HepG2 (cell line): Measurements from ENCODE around the gene KIF17. TPM values are rescaled to one million over a fixed set of nuclear protein-coding genes. Genes with fewer than 3 reads are reported as not detected.

Experiments used
- CCAR2 ChIP-seq: fragments of 200-400 bp; formaldehyde crosslinking; optimal IDR thresholded peaks from 2 replicates; pipeline ENCODE3; 2018; ENCODE audit warnings: low read depth, mild to moderate bottlenecking, low read length, moderate library complexity
- CHCHD3 ChIP-seq: sonication (generic); formaldehyde crosslinking; IDR thresholded peaks from 2 replicates; pipeline ENCODE4 v1.8.0; 2022; ENCODE audit warnings: mild to moderate bottlenecking, missing genetic modification reagents, moderate library complexity
- CREM ChIP-seq, 2 experiments: sonication (generic) in 1 of 2; formaldehyde crosslinking in 1 of 2; IDR thresholded peaks; 2 replicates each; pipeline versions ENCODE4 v1.4.0 to v1.6.1; 2016 to 2020; ENCODE audit warnings: antibody characterized with exemption in 1 of 2, mild to moderate bottlenecking in 1 of 2, missing genetic modification reagents in 1 of 2
- GATA4 ChIP-seq: sonication (generic); IDR thresholded peaks from 2 replicates; pipeline ENCODE4 v1.6.1; 2016; ENCODE audit warnings: antibody characterized with exemption, low read depth, borderline replicate concordance
- GPBP1L1 ChIP-seq: sonication (generic); formaldehyde crosslinking; IDR thresholded peaks from 2 replicates; pipeline ENCODE4 v1.5.0; 2020; ENCODE audit warnings: mild to moderate bottlenecking, missing genetic modification reagents
- HDAC6 ChIP-seq: fragments of 200-600 bp; sonication (generic); IDR thresholded peaks from 2 replicates; pipeline ENCODE4 v1.7.0; 2017; ENCODE audit warnings: mild to moderate bottlenecking, antibody characterized with exemption, low read length, low read depth
- HNRNPL ChIP-seq: fragments of 200-400 bp; formaldehyde crosslinking; IDR thresholded peaks from 2 replicates; pipeline ENCODE4 v1.6.1; 2017; ENCODE audit warnings: mild to moderate bottlenecking, low read depth, low read length
- PAX8 ChIP-seq: sonication (generic); formaldehyde crosslinking; IDR thresholded peaks from 2 replicates; pipeline ENCODE4 v1.8.0; 2022; ENCODE audit warnings: mild to moderate bottlenecking, missing genetic modification reagents, borderline replicate concordance
- PBX3 ChIP-seq: sonication (generic); formaldehyde crosslinking; IDR thresholded peaks from 2 replicates; pipeline ENCODE4 v1.8.1; 2023; ENCODE audit warnings: missing genetic modification reagents, inconsistent platforms, borderline replicate concordance
- SYNCRIP ChIP-seq: fragments of 200-400 bp; formaldehyde crosslinking; IDR thresholded peaks from 2 replicates; pipeline ENCODE4 v1.6.1; 2018; ENCODE audit warnings: mild to moderate bottlenecking, low read depth, low read length; ENCODE audit not compliant: insufficient read depth
- TFDP1 ChIP-seq: IDR thresholded peaks from 2 replicates; pipeline ENCODE4 v1.6.1; 2016; ENCODE audit warnings: missing compliant biosample characterization, missing genetic modification reagents, borderline replicate concordance
- TOE1 ChIP-seq: sonication (generic); formaldehyde crosslinking; IDR thresholded peaks from 2 replicates; pipeline ENCODE4 v1.4.0; 2020; ENCODE audit warnings: mild to moderate bottlenecking, missing genetic modification reagents
- ZNF569 ChIP-seq: sonication (generic); formaldehyde crosslinking; IDR thresholded peaks from 2 replicates; pipeline ENCODE4 v1.5.0; 2020; ENCODE audit warnings: mild to moderate bottlenecking, missing genetic modification reagents, moderate library complexity, borderline replicate concordance
- ZNF598 ChIP-seq: sonication (generic); formaldehyde crosslinking; IDR thresholded peaks from 2 replicates; pipeline ENCODE4 v1.5.1; 2020; ENCODE audit warnings: mild to moderate bottlenecking, missing genetic modification reagents, borderline replicate concordance
- ZSCAN9 ChIP-seq: IDR thresholded peaks from 2 replicates; pipeline ENCODE4 v1.6.1; 2016; ENCODE audit warnings: borderline replicate concordance
- polyA plus RNA-seq, 8 experiments: library from polyadenylated mRNA; depleted of rRNA in 3 of 8; stranded (reverse) in 7 of 8; unstranded in 1 of 8; fragments of >200 nt; fragmentation: Illumina TruSeq in 4 of 8; extraction: Trizol in 4 of 8; gene quantifications; 2 replicates each; pipeline versions ENCODE4 v1.2.1 to v1.2.3, GENCODE V29; 2011 to 2016; ENCODE audit warnings: low read depth in 4 of 8, missing spikeins in 1 of 8, mixed read lengths in 1 of 8; ENCODE audit not compliant: insufficient read depth in 1 of 8
- total RNA-seq, 5 experiments: library from RNA; depleted of rRNA; stranded (reverse); fragments of >200 nt; fragmentation: Illumina TruSeq; extraction: Trizol; gene quantifications; 2 replicates each; pipeline ENCODE4 v1.2.3, GENCODE V29; 2016; ENCODE audit warnings: low read depth in 1 of 5
- TF ChIP-seq, protein P1 (sequence below): sonication (generic); formaldehyde crosslinking; conservative IDR thresholded peaks from 2 replicates; pipeline ENCODE4 v1.8.0; 2022; ENCODE audit warnings: missing genetic modification reagents
- TF ChIP-seq, protein P2 (sequence below), 2 experiments: sonication (generic) in 1 of 2; formaldehyde crosslinking in 1 of 2; IDR thresholded peaks; 2 replicates each; pipeline versions ENCODE4 v1.4.0 to v1.6.1; 2016 to 2020; ENCODE audit warnings: borderline replicate concordance in 1 of 2, low read depth in 1 of 2, mild to moderate bottlenecking in 1 of 2, missing genetic modification reagents in 1 of 2

The KIF17 gene
- total and polyA plus RNA-seq, 2 of the 13 experiments (the other 11 are each of a cell fraction or from before 2014, with no cell fraction given): 0.24 to 0.44 TPM

GRCh38 chr1:20633190-20634064, 84.4 kb downstream of the KIF17 start, which contains the start of gene PINK1 (continued):
- peak; percentile 70; the same call in 1 of the 2 replicates for TF ChIP-seq TOE1 (CRISPR knock-in tag)
- TF ChIP-seq SYNCRIP: no peak
- TF ChIP-seq CCAR2: no peak
- no peak for TF ChIP-seq GATA4
- no peak for TF ChIP-seq PBX3 (CRISPR knock-in tag)
- TF ChIP-seq CHCHD3: no peak
- TF ChIP-seq HDAC6: no peak
- TF ChIP-seq GPBP1L1 (CRISPR knock-in tag): no peak
- TF ChIP-seq TFDP1 (CRISPR knock-in tag): peak; percentile 65; the same call in 1 of the 2 replicates
- no peak for TF ChIP-seq CREM (IDR thresholded peaks at IDR 0.05)
- no peak for TF ChIP-seq CREM (CRISPR knock-in tag; IDR thresholded peaks at IDR 0.05)
- TF ChIP-seq HNRNPL: no peak
- TF ChIP-seq, protein P1, sequence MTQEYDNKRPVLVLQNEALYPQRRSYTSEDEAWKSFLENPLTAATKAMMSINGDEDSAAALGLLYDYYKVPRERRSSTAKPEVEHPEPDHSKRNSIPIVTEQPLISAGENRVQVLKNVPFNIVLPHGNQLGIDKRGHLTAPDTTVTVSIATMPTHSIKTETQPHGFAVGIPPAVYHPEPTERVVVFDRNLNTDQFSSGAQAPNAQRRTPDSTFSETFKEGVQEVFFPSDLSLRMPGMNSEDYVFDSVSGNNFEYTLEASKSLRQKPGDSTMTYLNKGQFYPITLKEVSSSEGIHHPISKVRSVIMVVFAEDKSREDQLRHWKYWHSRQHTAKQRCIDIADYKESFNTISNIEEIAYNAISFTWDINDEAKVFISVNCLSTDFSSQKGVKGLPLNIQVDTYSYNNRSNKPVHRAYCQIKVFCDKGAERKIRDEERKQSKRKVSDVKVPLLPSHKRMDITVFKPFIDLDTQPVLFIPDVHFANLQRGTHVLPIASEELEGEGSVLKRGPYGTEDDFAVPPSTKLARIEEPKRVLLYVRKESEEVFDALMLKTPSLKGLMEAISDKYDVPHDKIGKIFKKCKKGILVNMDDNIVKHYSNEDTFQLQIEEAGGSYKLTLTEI: no peak
- TF ChIP-seq, protein P2, sequence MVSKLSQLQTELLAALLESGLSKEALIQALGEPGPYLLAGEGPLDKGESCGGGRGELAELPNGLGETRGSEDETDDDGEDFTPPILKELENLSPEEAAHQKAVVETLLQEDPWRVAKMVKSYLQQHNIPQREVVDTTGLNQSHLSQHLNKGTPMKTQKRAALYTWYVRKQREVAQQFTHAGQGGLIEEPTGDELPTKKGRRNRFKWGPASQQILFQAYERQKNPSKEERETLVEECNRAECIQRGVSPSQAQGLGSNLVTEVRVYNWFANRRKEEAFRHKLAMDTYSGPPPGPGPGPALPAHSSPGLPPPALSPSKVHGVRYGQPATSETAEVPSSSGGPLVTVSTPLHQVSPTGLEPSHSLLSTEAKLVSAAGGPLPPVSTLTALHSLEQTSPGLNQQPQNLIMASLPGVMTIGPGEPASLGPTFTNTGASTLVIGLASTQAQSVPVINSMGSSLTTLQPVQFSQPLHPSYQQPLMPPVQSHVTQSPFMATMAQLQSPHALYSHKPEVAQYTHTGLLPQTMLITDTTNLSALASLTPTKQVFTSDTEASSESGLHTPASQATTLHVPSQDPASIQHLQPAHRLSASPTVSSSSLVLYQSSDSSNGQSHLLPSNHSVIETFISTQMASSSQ (IDR thresholded peaks at IDR 0.05; ENCODE audit: low read depth): no peak
- TF ChIP-seq, protein P2 (CRISPR knock-in tag; IDR thresholded peaks at IDR 0.05; ENCODE audit: borderline replicate concordance): no peak
- 0 out of 2 replicates have a peak, but pooled peaks have one; percentile 51 for TF ChIP-seq ZNF598 (CRISPR knock-in tag)
- TF ChIP-seq ZSCAN9 (CRISPR knock-in tag): peak; percentile 71; the same call in 1 of the 2 replicates
- no peak for TF ChIP-seq PAX8
- no peak for TF ChIP-seq ZNF569 (CRISPR knock-in tag)
